SK-N-SH (cell line): ENCODE measurements around the gene LHX5. TPM values are rescaled to one million over a fixed set of nuclear protein-coding genes. Genes with fewer than 3 reads are reported as not detected.

Source experiments
- CTCF ChIA-PET: fragments of 300-600, 350-600 bp; formaldehyde crosslinking; extraction: SDS; loops from one replicate; lab custom pipeline; 2021; lab: Yijun Ruan, JAX
- POLR2A ChIA-PET: fragments of 350-600 bp; sonication (Branson Sonifier 250); formaldehyde crosslinking; extraction: SDS; loops from one replicate; lab custom pipeline; 2020; ENCODE audit warnings: antibody characterized with exemption, inconsistent platforms; lab: Yijun Ruan, JAX
- DNase-seq: peaks from one replicate; pipeline ENCODE4 v3.0.0; 2012
- H2AFZ ChIP-seq: fragments of 200-600 bp; sonication (generic); 2 replicates; pipeline ENCODE4 v1.8.1; 2016; ENCODE audit warnings: antibody characterized with exemption, mild to moderate bottlenecking, low read depth
- H3F3A ChIP-seq: fragments of 200-600 bp; sonication (generic); replicated peaks from 2 replicates; pipeline ENCODE3; 2016; ENCODE audit warnings: antibody characterized with exemption, mild to moderate bottlenecking; ENCODE audit not compliant: insufficient read depth
- H3K27ac ChIP-seq, 2 experiments: fragments of 200-500 bp in 1 of 2; fragments of 200-600 bp in 1 of 2; sonication (Bioruptor generic) in 1 of 2; sonication (generic), shearing (Covaris generic) in 1 of 2; 2 replicates each; pipeline versions ENCODE4 v1.5.1 to v1.6.1; 2014 to 2016; ENCODE audit warnings: low read depth in 2 of 2, inconsistent platforms in 1 of 2, low read length in 1 of 2, mild to moderate bottlenecking in 1 of 2, mixed read lengths in 1 of 2
- H3K27me3 ChIP-seq: fragments of 200-600 bp; sonication (generic), shearing (Covaris generic); 2 replicates; pipeline ENCODE4 v1.6.1; 2016; ENCODE audit warnings: mixed run types; ENCODE audit not compliant: insufficient read depth
- H3K36me3 ChIP-seq, 2 experiments: fragments of 200-500 bp in 1 of 2; fragments of 200-600 bp in 1 of 2; sonication (Bioruptor generic) in 1 of 2; sonication (generic) in 1 of 2; replicated peaks in 1 of 2; 2 replicates each; pipeline versions ENCODE3 to v1.5.1; 2014 to 2016; ENCODE audit warnings: low read length in 1 of 2, mild to moderate bottlenecking in 1 of 2; ENCODE audit not compliant: insufficient read depth in 2 of 2, control insufficient read depth in 1 of 2
- H3K4me1 ChIP-seq, 2 experiments: fragments of 200-500 bp in 1 of 2; fragments of 200-600 bp in 1 of 2; sonication (Bioruptor generic) in 1 of 2; sonication (generic), shearing (Covaris generic) in 1 of 2; 2 replicates each; pipeline versions ENCODE4 v1.5.1 to v1.6.1; 2014 to 2016; ENCODE audit warnings: low read depth in 1 of 2, low read length in 1 of 2, mixed run types in 1 of 2; ENCODE audit not compliant: insufficient read depth in 2 of 2, control insufficient read depth in 1 of 2
- H3K4me2 ChIP-seq: fragments of 200-600 bp; sonication (generic), shearing (Covaris generic); 2 replicates; pipeline ENCODE4 v1.6.1; 2017; ENCODE audit warnings: mixed run types
- H3K4me3 ChIP-seq, 2 experiments: fragments of 200-500 bp in 1 of 2; fragments of 200-600 bp in 1 of 2; sonication (Bioruptor generic) in 1 of 2; sonication (generic), shearing (Covaris generic) in 1 of 2; 2 replicates each; pipeline versions ENCODE4 v1.5.1 to v1.8.1; 2014 to 2016; ENCODE audit warnings: low read depth in 2 of 2, inconsistent platforms in 1 of 2, low read length in 1 of 2, mild to moderate bottlenecking in 1 of 2, mixed read lengths in 1 of 2, moderate library complexity in 1 of 2
- H3K79me2 ChIP-seq: fragments of 200-600 bp; sonication (generic); 2 replicates; pipeline ENCODE4 v1.8.1; 2017; ENCODE audit warnings: mild to moderate bottlenecking; ENCODE audit not compliant: insufficient read depth
- H3K9ac ChIP-seq: fragments of 200-600 bp; sonication (generic); 2 replicates; pipeline ENCODE4 v1.6.1; 2017; ENCODE audit warnings: mixed run types
- H3K9me2 ChIP-seq: fragments of 200-600 bp; sonication (generic); 2 replicates; pipeline ENCODE4 v1.6.1; 2017; ENCODE audit warnings: mixed run types
- H3K9me3 ChIP-seq: fragments of 200-600 bp; sonication (generic); 2 replicates; pipeline ENCODE4 v1.6.1; 2017; ENCODE audit warnings: mixed run types, mild to moderate bottlenecking, moderate library complexity
- H4K20me1 ChIP-seq: fragments of 200-600 bp; sonication (generic); 2 replicates; pipeline ENCODE4 v1.6.1; 2017; ENCODE audit warnings: mild to moderate bottlenecking, mixed run types; ENCODE audit not compliant: insufficient read depth
- CHD2 ChIP-seq: fragments of 150-350 bp; IDR thresholded peaks from 2 replicates; pipeline ENCODE4 v1.6.1; 2018; ENCODE audit warnings: low read length; ENCODE audit not compliant: partially characterized antibody
- GABPA ChIP-seq: IDR thresholded peaks from 2 replicates; pipeline ENCODE4 v1.4.0; 2012; ENCODE audit warnings: low read depth, mild to moderate bottlenecking
- GATA2 ChIP-seq: sonication (generic); formaldehyde crosslinking; IDR thresholded peaks from 2 replicates; pipeline ENCODE4 v1.5.0; 2020; ENCODE audit warnings: mild to moderate bottlenecking, missing genetic modification reagents
- JUND ChIP-seq: IDR thresholded peaks from 2 replicates; pipeline ENCODE4 v1.4.0; 2012
- MEF2A ChIP-seq: IDR thresholded peaks from 2 replicates; pipeline ENCODE4 v1.4.0; 2012; ENCODE audit warnings: low read depth, borderline replicate concordance
- MXI1 ChIP-seq: IDR thresholded peaks from 2 replicates; pipeline ENCODE4 v1.6.1; 2012; ENCODE audit warnings: mild to moderate bottlenecking, low read depth, low read length, improper control_type of control experiment
- NFIC ChIP-seq: IDR thresholded peaks from 2 replicates; pipeline ENCODE4 v1.4.0; 2012; ENCODE audit warnings: borderline replicate concordance
- NRF1 ChIP-seq: IDR thresholded peaks from 2 replicates; pipeline ENCODE4 v1.6.1; 2012; ENCODE audit warnings: low read depth, mild to moderate bottlenecking, low read length
- RAD21 ChIP-seq: IDR thresholded peaks from 2 replicates; pipeline ENCODE4 v1.6.1; 2012; ENCODE audit warnings: mild to moderate bottlenecking, low read length
- RCOR1 ChIP-seq: fragments of 150-350 bp; IDR thresholded peaks from 2 replicates; pipeline ENCODE4 v1.6.1; 2017; ENCODE audit warnings: antibody characterized with exemption, low read length
- SMC3 ChIP-seq: IDR thresholded peaks from 2 replicates; pipeline ENCODE4 v1.6.1; 2012; ENCODE audit warnings: low read depth, low read length, improper control_type of control experiment
- TCF12 ChIP-seq: IDR thresholded peaks from 2 replicates; pipeline ENCODE4 v1.4.0; 2012
- TEAD4 ChIP-seq: IDR thresholded peaks from 2 replicates; pipeline ENCODE4 v1.4.0; 2012; ENCODE audit warnings: mild to moderate bottlenecking, borderline replicate concordance; ENCODE audit not compliant: insufficient read depth
- WGBS: methylation state at CpG from one replicate; pipeline ENCODE4 v1.1.6; 2017; ENCODE audit warnings: low lambda C conversion rate; 5-methylcytosine and 5-hydroxymethylcytosine counted together
- polyA plus RNA-seq, 3 experiments: library from polyadenylated mRNA; depleted of rRNA; stranded (reverse); fragments of >200 nt; gene quantifications; 2 replicates each; pipeline ENCODE4 v1.2.3, GENCODE V29; 2012
- TF ChIP-seq, protein P1 (sequence below): IDR thresholded peaks from 2 replicates; pipeline ENCODE4 v1.4.0; 2012; ENCODE audit warnings: low read depth, borderline replicate concordance
- TF ChIP-seq, protein P2 (sequence below): fragments of 150-350 bp; IDR thresholded peaks from 2 replicates; pipeline ENCODE4 v1.6.1; 2016; ENCODE audit warnings: mild to moderate bottlenecking, low read depth, low read length
- TF ChIP-seq, protein P3 (sequence below): fragments of 150-350 bp; IDR thresholded peaks from 2 replicates; pipeline ENCODE4 v1.6.1; 2017; ENCODE audit warnings: antibody characterized with exemption, low read length, low read depth, borderline replicate concordance
- TF ChIP-seq, protein P4 (sequence below): IDR thresholded peaks from 2 replicates; pipeline ENCODE4 v1.4.0; 2012; ENCODE audit warnings: low read depth

LHX5 gene
- polyA plus RNA-seq, 1 of the 3 experiments (the other 2 are of a cell fraction) = not detected

DNA sequence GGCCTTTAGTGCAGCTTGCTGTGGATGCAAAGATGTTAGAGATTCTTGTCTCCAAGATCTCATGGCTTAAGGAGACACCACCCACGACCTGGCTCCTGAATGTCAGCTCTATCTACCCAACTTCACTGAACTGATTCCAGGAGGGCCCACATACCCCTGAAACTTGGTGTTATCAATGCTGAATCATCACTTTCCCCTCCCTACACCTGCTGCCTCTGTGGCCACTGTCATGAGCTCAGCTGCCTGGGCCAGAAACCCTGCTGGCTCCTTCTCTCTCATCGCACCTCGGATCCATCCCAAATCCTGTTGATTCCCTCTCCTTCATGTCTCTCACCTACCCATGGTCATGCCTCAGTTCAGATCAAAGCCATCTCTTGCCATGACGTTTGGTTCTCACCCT lies 15.1 kb upstream of the LHX5 start:
- CTCF ChIA-PET = interaction anchor here (0.6 kb wide), 1 partner anchor 469 kb away, joined by 3 read pairs; no protein-coding TSS in a partner anchor
- 0% methylated on average over 4 of the region's 4 CpGs for WGBS
- no peaks in the 10 kb centered on the region for H3F3A ChIP-seq

DNA sequence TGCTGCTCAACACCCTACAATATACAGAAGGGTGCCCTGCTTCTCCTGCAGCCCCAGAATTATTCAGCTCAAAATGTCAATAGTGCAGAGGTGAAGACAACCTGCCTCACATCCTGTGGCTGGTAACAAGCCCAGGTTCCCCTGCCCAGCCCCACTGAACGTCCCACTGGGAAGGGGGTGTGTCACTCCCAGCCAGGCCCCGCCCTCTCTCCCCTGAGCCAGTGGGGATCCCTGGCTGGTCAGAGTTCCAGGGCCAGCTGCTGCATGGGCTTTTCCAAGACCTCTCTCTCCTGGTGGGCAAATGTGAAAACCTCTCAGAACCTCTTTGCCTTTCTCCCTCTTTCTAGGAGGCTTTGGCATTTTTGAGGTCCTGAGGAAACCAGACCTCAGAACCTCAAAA lies 13.7 kb upstream of the LHX5 start:
- POLR2A ChIA-PET = no interaction called here
- Histone ChIP-seq H3K4me3 (no peak overlapping the region), H2AFZ (no peak overlapping the region), H3K4me2 (no peak overlapping the region), H3K9ac (no peak overlapping the region), H3K27ac (no peak overlapping the region), H3K4me1 (no peaks in the 10 kb centered on the region)
- WGBS = 0% methylated on average over 1 of the region's 2 CpGs
- TF ChIP-seq TEAD4 (no peak), GABPA (no peak), GATA2 (CRISPR knock-in tag) (no peak), RAD21 (no peak), CHD2 (no peak), SMC3 (no peak), MXI1 (no peak)
- TF ChIP-seq, protein P1, sequence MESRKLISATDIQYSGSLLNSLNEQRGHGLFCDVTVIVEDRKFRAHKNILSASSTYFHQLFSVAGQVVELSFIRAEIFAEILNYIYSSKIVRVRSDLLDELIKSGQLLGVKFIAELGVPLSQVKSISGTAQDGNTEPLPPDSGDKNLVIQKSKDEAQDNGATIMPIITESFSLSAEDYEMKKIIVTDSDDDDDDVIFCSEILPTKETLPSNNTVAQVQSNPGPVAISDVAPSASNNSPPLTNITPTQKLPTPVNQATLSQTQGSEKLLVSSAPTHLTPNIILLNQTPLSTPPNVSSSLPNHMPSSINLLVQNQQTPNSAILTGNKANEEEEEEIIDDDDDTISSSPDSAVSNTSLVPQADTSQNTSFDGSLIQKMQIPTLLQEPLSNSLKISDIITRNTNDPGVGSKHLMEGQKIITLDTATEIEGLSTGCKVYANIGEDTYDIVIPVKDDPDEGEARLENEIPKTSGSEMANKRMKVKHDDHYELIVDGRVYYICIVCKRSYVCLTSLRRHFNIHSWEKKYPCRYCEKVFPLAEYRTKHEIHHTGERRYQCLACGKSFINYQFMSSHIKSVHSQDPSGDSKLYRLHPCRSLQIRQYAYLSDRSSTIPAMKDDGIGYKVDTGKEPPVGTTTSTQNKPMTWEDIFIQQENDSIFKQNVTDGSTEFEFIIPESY = no peak
- TF ChIP-seq, protein P2, sequence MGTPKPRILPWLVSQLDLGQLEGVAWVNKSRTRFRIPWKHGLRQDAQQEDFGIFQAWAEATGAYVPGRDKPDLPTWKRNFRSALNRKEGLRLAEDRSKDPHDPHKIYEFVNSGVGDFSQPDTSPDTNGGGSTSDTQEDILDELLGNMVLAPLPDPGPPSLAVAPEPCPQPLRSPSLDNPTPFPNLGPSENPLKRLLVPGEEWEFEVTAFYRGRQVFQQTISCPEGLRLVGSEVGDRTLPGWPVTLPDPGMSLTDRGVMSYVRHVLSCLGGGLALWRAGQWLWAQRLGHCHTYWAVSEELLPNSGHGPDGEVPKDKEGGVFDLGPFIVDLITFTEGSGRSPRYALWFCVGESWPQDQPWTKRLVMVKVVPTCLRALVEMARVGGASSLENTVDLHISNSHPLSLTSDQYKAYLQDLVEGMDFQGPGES = no peak
- TF ChIP-seq, protein P3, sequence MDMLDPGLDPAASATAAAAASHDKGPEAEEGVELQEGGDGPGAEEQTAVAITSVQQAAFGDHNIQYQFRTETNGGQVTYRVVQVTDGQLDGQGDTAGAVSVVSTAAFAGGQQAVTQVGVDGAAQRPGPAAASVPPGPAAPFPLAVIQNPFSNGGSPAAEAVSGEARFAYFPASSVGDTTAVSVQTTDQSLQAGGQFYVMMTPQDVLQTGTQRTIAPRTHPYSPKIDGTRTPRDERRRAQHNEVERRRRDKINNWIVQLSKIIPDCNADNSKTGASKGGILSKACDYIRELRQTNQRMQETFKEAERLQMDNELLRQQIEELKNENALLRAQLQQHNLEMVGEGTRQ = no peak
- TF ChIP-seq, all 33 proteins: peak for 0
- CTCF ChIA-PET = no interaction called here
- no peaks in the 10 kb centered on the region for H3F3A ChIP-seq
- H3K79me2 ChIP-seq = no peaks in the 10 kb centered on the region
- DNase-seq = no peak
- no peaks in the 10 kb centered on the region for H3K9me3 ChIP-seq
- peaks cover 3% of the 10 kb centered on the region; the same call in 1 of the 2 replicates for H3K27me3 ChIP-seq
- no peaks in the 10 kb centered on the region for H4K20me1 ChIP-seq
- no peaks in the 10 kb centered on the region for H3K9me2 ChIP-seq
- H3K36me3 ChIP-seq = no peaks in the 10 kb centered on the region

More for the DNA sequence above, 15.1 kb upstream of the LHX5 start:
- no peak for DNase-seq
- Histone ChIP-seq H3K79me2 (no peaks in the 10 kb centered on the region), H3K27ac (no peak overlapping the region), H3K9ac (no peak overlapping the region), H4K20me1 (no peaks in the 10 kb centered on the region), H3K9me3 (no peaks in the 10 kb centered on the region), H3K9me2 (no peaks in the 10 kb centered on the region), H3K4me3 (no peak overlapping the region), H3K4me1 (no peaks in the 10 kb centered on the region), H3K4me2 (no peak overlapping the region), H3K27me3 (no peaks in the 10 kb centered on the region), H2AFZ (no peak overlapping the region), H3K36me3 (no peaks in the 10 kb centered on the region)
- TF ChIP-seq NFIC (no peak), RCOR1 (no peak), MEF2A (no peak), NRF1 (no peak), JUND (no peak), TCF12 (no peak)
- TF ChIP-seq, protein P4, sequence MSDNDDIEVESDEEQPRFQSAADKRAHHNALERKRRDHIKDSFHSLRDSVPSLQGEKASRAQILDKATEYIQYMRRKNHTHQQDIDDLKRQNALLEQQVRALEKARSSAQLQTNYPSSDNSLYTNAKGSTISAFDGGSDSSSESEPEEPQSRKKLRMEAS = no peak
- POLR2A ChIA-PET = no interaction called here
